ENCODE results near the gene PIK3AP1. TPM values are rescaled to one million over a fixed set of nuclear protein-coding genes. Genes with fewer than 3 reads are reported as not detected.
"Not testable (repeated sequence)": the region's sequence is repeated elsewhere in the genome, so short reads cannot be mapped to it uniquely, and the experiment has no call there.

PIK3AP1 gene
- total RNA-seq, 1 experiment from 2014 or later: 1.7 TPM

DNA sequence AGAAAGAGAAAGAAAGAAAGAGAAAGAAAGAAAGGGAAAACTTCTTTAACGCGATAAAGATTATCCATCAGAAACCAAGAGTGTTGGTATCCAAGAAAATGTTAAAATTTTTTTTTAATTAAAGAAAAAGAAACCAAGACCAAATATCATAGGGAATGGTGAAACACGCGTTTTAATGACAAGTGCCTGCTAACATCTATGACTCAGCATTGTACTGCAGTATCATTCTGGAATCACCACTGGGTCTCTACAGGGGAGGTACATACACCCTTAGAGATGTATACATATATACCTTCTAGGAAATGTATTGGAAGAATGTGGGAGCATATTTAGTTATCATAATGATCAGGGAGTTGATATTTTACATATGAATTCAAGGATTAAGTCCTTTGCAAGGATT lies 32.1 kb upstream of the PIK3AP1 start:
- Histone ChIP-seq H3K18ac (ENCODE audit: insufficient read length, low read depth, low read length) (no peak overlapping the region), H3K27ac (ENCODE audit: insufficient read length, low read depth, low read length) (no peak overlapping the region), H3K9ac (ENCODE audit: extremely low read depth, insufficient read length, low read length) (no peak overlapping the region), H3K4ac (ENCODE audit: low read depth, low read length) (no peak overlapping the region), H2BK120ac (ENCODE audit: low read depth, low read length, poor library complexity, severe bottlenecking) (no peak overlapping the region), H3K4me2 (ENCODE audit: insufficient read depth, insufficient read length, low read length) (no peak overlapping the region), H2BK5ac (ENCODE audit: insufficient read length, low read length) (no peak overlapping the region), H4K5ac (ENCODE audit: insufficient read length, low read depth, low read length) (no peak overlapping the region), H2BK12ac (ENCODE audit: insufficient read length, low read depth, low read length) (no peak overlapping the region), H3K56ac (ENCODE audit: insufficient read length, low read depth, low read length) (no peak overlapping the region), H4K8ac (replicated peaks; ENCODE audit: insufficient read length, low read depth, low read length) (no peak overlapping the region), H3T11ph (ENCODE audit: low read length) (no peak overlapping the region), H3K14ac (ENCODE audit: insufficient read depth, low read length) (no peak overlapping the region), H4K20me1 (ENCODE audit: control insufficient read depth, insufficient read depth, insufficient read length) (no peaks in the 10 kb centered on the region), H4K91ac (ENCODE audit: insufficient read length, low read depth, low read length) (no peak overlapping the region), H2BK20ac (ENCODE audit: low read depth, low read length, poor library complexity, severe bottlenecking) (no peak overlapping the region), H2AFZ (ENCODE audit: low read length) (no peak overlapping the region), H3K79me1 (ENCODE audit: insufficient read depth, low read depth, low read length, poor library complexity, severe bottlenecking) (no peaks in the 10 kb centered on the region), H3K27me3 (ENCODE audit: insufficient read depth, low read length) (no peaks in the 10 kb centered on the region), H3K23ac (ENCODE audit: insufficient read length, low read depth, low read length) (no peak overlapping the region), H2AK5ac (ENCODE audit: insufficient read length, low read length) (no peak overlapping the region), H2BK15ac (ENCODE audit: low read depth, low read length) (no peak overlapping the region), H3K23me2 (ENCODE audit: insufficient read length, low read depth, low read length, poor library complexity, severe bottlenecking) (no peaks in the 10 kb centered on the region), H3K79me2 (ENCODE audit: insufficient read depth, low read length) (no peaks in the 10 kb centered on the region), H3K9me3 (ENCODE audit: control insufficient read depth, low read depth, low read length) (no peaks in the 10 kb centered on the region), H3K4me1 (ENCODE audit: insufficient read depth, low read length) (no peaks in the 10 kb centered on the region)
- TF ChIP-seq, protein P1, sequence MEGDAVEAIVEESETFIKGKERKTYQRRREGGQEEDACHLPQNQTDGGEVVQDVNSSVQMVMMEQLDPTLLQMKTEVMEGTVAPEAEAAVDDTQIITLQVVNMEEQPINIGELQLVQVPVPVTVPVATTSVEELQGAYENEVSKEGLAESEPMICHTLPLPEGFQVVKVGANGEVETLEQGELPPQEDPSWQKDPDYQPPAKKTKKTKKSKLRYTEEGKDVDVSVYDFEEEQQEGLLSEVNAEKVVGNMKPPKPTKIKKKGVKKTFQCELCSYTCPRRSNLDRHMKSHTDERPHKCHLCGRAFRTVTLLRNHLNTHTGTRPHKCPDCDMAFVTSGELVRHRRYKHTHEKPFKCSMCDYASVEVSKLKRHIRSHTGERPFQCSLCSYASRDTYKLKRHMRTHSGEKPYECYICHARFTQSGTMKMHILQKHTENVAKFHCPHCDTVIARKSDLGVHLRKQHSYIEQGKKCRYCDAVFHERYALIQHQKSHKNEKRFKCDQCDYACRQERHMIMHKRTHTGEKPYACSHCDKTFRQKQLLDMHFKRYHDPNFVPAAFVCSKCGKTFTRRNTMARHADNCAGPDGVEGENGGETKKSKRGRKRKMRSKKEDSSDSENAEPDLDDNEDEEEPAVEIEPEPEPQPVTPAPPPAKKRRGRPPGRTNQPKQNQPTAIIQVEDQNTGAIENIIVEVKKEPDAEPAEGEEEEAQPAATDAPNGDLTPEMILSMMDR (conservative IDR thresholded peaks at IDR 0.05): no peak
- Mint-ChIP-seq H3K9me3 (no peaks in the 10 kb centered on the region), H3K4me1 (no peaks in the 10 kb centered on the region), H3K27ac (no peak overlapping the region), H3K4me3 (no peak overlapping the region), H3K36me3 (ENCODE audit: insufficient read depth in 1 of 3, low read depth in 3 of 3) (no peaks in the 10 kb centered on the region), H3K27me3 (ENCODE audit: low read depth) (no peaks in the 10 kb centered on the region)
- no CpG with 5 or more reads among the region's 4 CpGs for WGBS (ENCODE audit: extremely low coverage, insufficient read length, low lambda C conversion rate)
- DNase-seq: no peak

DNA sequence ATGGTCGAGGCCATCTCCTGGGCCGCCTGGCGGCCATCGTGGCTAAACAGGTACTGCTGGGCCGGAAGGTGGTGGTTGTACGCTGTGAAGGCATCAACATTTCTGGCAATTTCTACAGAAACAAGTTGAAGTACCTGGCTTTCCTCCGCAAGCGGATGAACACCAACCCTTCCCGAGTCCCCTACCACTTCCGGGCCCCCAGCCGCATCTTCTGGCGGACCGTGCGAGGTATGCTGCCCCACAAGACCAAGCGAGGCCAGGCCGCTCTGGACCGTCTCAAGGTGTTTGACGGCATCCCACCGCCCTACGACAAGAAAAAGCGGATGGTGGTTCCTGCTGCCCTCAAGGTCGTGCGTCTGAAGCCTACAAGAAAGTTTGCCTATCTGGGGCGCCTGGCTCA lies 30.0 kb upstream of the PIK3AP1 start:
- not testable (repeated sequence) for DNase-seq; H4K91ac ChIP-seq (ENCODE audit: insufficient read length, low read depth, low read length); H3K18ac ChIP-seq (ENCODE audit: insufficient read length, low read depth, low read length); H2BK20ac ChIP-seq (ENCODE audit: low read depth, low read length, poor library complexity, severe bottlenecking); H3K56ac ChIP-seq (ENCODE audit: insufficient read length, low read depth, low read length); H3K4me1 Mint-ChIP-seq; H3K79me2 ChIP-seq (ENCODE audit: insufficient read depth, low read length); H4K5ac ChIP-seq (ENCODE audit: insufficient read length, low read depth, low read length); H4K20me1 ChIP-seq (ENCODE audit: control insufficient read depth, insufficient read depth, insufficient read length); H3K27me3 ChIP-seq (ENCODE audit: insufficient read depth, low read length); H3K27me3 Mint-ChIP-seq (ENCODE audit: low read depth); H4K8ac ChIP-seq (replicated peaks; ENCODE audit: insufficient read length, low read depth, low read length); H3K4me3 Mint-ChIP-seq; H3K4me2 ChIP-seq (ENCODE audit: insufficient read depth, insufficient read length, low read length); H2AFZ ChIP-seq (ENCODE audit: low read length); H3K4ac ChIP-seq (ENCODE audit: low read depth, low read length); H3K36me3 Mint-ChIP-seq (ENCODE audit: insufficient read depth in 1 of 3, low read depth in 3 of 3); H3K79me1 ChIP-seq (ENCODE audit: insufficient read depth, low read depth, low read length, poor library complexity, severe bottlenecking); H3K9ac ChIP-seq (ENCODE audit: extremely low read depth, insufficient read length, low read length); H2BK12ac ChIP-seq (ENCODE audit: insufficient read length, low read depth, low read length); H2BK15ac ChIP-seq (ENCODE audit: low read depth, low read length); H3K9me3 ChIP-seq (ENCODE audit: control insufficient read depth, low read depth, low read length); H3K27ac ChIP-seq (ENCODE audit: insufficient read length, low read depth, low read length); H3K23ac ChIP-seq (ENCODE audit: insufficient read length, low read depth, low read length); H3K4me1 ChIP-seq (ENCODE audit: insufficient read depth, low read length); H3K14ac ChIP-seq (ENCODE audit: insufficient read depth, low read length); H3K23me2 ChIP-seq (ENCODE audit: insufficient read length, low read depth, low read length, poor library complexity, severe bottlenecking); H3K9me3 Mint-ChIP-seq; H2AK5ac ChIP-seq (ENCODE audit: insufficient read length, low read length); H3K27ac Mint-ChIP-seq; H2BK5ac ChIP-seq (ENCODE audit: insufficient read length, low read length); H3T11ph ChIP-seq (ENCODE audit: low read length); H2BK120ac ChIP-seq (ENCODE audit: low read depth, low read length, poor library complexity, severe bottlenecking)
- WGBS (ENCODE audit: extremely low coverage, insufficient read length, low lambda C conversion rate): no CpG with 5 or more reads among the region's 24 CpGs

All from H9 (cell line).